ENCODE data around the gene DCPS.
A peak's percentile ranks its signal among the peaks of the same experiment; 100 is the strongest.
"Not testable (repeated sequence)": the region's sequence is repeated elsewhere in the genome, so short reads cannot be mapped to it uniquely, and the experiment has no call there.

Gene DCPS

DNA sequence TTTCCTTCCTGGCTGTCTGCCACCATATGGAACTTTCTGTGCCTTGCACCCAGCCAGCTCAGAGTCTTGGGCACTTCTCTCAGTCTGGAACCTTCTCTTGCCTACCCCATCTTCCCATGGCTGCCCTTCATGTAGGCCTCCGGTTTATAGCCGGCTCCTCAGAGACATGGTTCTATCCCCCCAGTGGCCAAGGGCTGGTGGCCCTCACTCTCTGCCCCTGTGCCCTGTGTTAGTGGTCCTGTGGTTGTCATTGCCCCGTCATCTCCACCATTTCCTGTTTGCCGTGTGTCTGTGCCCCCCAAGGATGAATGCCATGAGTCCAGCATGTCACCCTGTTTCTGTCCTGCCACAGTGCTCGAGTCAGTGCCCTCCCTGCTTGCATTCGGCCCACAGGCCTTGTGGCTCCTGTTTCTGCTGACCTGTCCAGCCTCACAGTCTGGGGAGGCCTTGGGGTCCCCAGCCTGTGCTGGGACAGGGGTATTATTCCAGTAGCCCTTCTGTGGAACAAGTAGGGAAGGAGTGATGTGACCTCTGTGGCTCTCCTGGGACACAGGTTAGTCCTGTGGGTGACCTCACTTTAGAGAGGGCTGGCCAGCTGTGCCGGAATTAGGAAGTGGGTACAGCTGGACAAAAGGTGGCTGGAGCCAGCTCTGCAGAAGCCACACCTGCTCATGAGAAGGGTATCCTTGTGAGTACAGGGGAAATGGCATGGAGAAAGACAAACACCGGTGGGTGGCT lies 82.3 kb downstream of the DCPS start:
- no peak for DNase-seq

DNA sequence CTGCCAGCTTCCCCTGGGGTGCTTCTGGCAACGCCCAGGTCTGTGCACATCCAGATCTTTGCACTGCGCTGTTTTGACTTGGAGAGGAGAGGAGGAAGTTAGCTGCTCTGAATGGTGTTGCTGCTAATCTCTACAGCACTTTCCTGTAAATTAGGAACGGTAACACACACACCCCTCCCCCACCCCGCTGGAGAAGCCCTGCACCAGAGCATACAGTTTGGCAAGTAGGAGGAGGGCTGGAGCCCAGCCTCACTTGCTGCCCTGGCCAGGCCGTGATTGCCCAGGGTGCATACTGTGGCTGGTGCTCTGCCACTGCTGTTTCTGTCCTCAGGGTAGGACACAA lies 82.8 kb downstream of the DCPS start:
- DNase-seq: peak; percentile 42

DNA sequence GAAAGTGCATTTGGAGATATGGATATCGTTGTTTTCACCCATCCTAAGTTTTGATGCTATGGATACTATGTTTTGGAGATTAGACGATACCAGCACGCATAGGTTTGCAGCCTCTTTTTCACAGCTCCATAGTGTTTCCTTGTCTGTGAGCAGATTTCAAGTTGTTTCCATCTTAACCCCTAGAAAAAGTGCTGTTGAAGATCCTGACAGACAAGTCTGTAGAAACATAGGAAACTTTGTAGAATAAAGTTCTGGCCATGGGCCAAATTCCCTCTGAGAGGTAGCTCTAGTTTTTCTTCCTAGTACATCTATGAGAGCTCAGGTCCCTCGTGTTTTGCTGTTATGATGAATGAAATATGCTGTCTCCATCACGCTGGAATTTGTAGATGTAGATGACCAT lies 84.0 kb downstream of the DCPS start:
- DNase-seq: no peak

- DNase-seq: no peak
Observed at GRCh38 chr11:126390272-126390867, 86.5 kb downstream of the DCPS start.

DNA sequence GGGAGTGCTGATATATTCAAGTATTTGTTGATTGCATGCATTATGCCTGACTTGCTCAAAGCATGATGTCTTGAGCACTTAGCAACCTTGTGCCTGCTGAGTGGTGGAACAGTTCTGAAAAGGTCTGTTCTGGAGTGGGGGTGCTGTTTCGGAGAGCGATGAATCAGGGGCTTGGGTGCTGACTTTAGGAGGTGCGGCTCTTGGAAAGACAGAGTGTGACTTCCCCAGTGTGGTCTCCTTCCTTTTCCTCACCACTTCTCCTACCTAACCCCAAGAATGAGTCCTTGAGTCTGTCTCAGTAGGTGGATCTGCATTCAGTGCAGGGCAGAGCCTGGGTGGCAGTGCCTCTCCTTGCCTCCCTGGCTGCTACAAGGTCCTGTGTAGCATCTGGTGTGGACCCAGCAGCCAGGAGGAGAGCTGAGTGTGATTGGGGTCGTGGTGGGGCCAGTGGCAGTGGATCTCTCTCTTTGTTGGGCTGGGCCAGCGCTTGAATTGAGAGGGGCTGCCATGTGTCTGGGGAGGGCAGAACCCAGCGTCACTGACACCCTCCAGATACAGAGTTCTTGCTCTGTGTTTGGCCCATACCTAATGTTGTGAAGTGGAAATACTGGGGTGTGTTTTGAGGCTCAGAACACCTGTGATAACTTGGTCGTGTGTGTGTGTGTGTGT lies 87.6 kb downstream of the DCPS start:
- DNase-seq: no peak

DNA sequence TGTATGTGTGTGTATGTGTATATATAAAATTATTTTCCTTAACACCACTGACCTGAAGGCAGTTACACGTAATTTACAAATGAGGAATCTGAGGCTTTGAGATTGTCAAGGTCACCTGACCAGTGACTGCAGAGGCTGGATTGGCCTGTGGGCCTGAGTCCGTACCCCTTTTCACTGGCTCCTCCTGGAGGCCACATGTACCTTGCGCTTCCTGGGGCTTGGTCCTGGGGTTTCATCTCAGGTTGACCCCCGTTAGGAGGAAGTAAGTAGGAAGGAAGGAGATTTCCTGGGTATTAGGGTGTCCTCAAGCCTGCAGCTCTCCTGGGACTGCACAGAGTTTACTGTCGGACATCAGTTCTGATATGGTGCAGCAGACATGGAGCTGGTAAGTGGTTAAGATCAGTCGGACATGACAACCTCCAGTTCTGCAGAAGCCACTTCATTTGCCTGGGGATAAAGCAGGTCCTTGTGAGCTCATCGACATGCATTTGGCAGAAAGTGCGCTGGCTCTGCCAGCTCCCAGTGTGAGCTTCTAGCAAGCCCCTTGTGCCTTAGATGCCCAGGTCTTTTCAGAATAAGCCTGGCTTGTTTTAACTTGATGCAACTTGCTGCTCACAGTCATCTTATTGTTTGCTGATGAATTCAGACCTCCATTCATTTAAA lies 88.2 kb downstream of the DCPS start:
- DNase-seq: no peak

GRCh38 chr11:126392633-126393013 lies 88.8 kb downstream of the DCPS start:
- no peak for DNase-seq

GRCh38 chr11:126393143-126393542 lies 89.3 kb downstream of the DCPS start:
- DNase-seq: no peak

DNA sequence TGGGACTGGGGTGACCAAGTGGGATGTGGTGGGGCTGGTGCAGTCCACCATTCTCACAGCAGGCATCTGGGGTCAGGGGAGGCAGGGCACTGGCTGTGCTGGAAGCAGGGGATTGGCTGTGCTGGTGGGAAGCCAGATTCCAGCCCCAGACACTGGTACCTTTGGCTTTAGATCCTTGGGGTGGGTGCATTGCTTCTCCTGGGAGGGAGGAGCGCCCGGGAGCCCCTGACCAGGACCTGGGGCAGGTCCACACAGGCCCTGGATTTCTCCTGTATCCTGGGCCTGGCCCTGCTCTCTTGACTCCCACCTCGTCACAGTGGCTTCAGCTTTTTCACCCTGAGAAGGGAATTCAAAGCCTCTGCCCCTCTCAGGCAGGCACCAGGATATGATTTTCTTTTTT lies 90.2 kb downstream of the DCPS start:
- DNase-seq: no peak

DNA sequence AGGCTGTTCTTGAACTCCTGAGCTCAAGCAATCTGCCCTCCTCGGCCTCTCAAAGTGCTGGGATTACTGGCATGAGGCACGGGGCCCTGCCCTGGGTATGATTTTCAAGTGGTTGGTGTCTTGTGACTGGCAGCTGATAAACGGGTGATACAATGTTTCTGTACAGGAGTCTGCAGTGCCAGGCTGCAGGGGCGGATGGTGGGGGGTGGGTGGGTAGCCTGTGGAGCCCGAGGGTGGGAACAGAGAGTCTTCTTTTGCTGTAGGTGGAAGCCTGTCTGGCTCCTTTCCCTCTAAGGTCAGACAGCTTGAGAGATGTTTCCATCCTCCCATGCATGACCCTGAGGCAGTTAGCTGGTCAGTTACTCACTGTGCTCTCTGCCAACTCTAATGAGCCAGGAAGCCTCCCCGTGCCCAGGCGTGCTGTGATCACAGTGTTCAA lies 90.8 kb downstream of the DCPS start:
- not testable (repeated sequence) for DNase-seq

Data from NCI-H146 (cell line).